ENCODE data around the gene PLPPR1. TPM values are rescaled to one million over a fixed set of nuclear protein-coding genes. Genes with fewer than 3 reads are reported as not detected.

Gene PLPPR1
- total RNA-seq, 1 experiment from 2014 or later: 2.4 TPM

- Histone ChIP-seq H3K56ac (ENCODE audit: insufficient read length, low read depth, low read length) (no peak overlapping the region), H3K79me2 (ENCODE audit: insufficient read depth, low read length) (no peaks in the 10 kb centered on the region), H3K23ac (ENCODE audit: insufficient read length, low read depth, low read length) (no peak overlapping the region), H3K23me2 (ENCODE audit: insufficient read length, low read depth, low read length, poor library complexity, severe bottlenecking) (no peaks in the 10 kb centered on the region), H4K5ac (ENCODE audit: insufficient read length, low read depth, low read length) (no peak overlapping the region), H3K27ac (ENCODE audit: insufficient read length, low read depth, low read length) (no peak overlapping the region), H3K4ac (ENCODE audit: low read depth, low read length) (no peak overlapping the region), H3K79me1 (ENCODE audit: insufficient read depth, low read depth, low read length, poor library complexity, severe bottlenecking) (no peaks in the 10 kb centered on the region), H2BK15ac (ENCODE audit: low read depth, low read length) (no peak overlapping the region), H3K14ac (ENCODE audit: insufficient read depth, low read length) (no peak overlapping the region), H4K20me1 (ENCODE audit: control insufficient read depth, insufficient read depth, insufficient read length) (no peaks in the 10 kb centered on the region), H2BK12ac (ENCODE audit: insufficient read length, low read depth, low read length) (no peak overlapping the region), H2AFZ (ENCODE audit: low read length) (no peak overlapping the region), H3K4me2 (ENCODE audit: insufficient read depth, insufficient read length, low read length) (no peak overlapping the region), H3K4me1 (ENCODE audit: insufficient read depth, low read length) (no peaks in the 10 kb centered on the region; the same call in 1 of the 2 replicates), H4K8ac (replicated peaks; ENCODE audit: insufficient read length, low read depth, low read length) (no peak overlapping the region), H4K91ac (ENCODE audit: insufficient read length, low read depth, low read length) (no peak overlapping the region), H2BK20ac (ENCODE audit: low read depth, low read length, poor library complexity, severe bottlenecking) (no peak overlapping the region), H3K18ac (ENCODE audit: insufficient read length, low read depth, low read length) (no peak overlapping the region), H3K27me3 (ENCODE audit: insufficient read depth, low read length) (no peaks in the 10 kb centered on the region), H2AK5ac (ENCODE audit: insufficient read length, low read length) (no peak overlapping the region), H2BK5ac (ENCODE audit: insufficient read length, low read length) (no peak overlapping the region), H3T11ph (ENCODE audit: low read length) (no peak overlapping the region), H3K9ac (ENCODE audit: extremely low read depth, insufficient read length, low read length) (no peak overlapping the region), H3K9me3 (ENCODE audit: control insufficient read depth, low read depth, low read length) (no peaks in the 10 kb centered on the region), H2BK120ac (ENCODE audit: low read depth, low read length, poor library complexity, severe bottlenecking) (no peak overlapping the region)
- Mint-ChIP-seq H3K9me3 (no peaks in the 10 kb centered on the region; a peak in 1 of 5 replicates), H3K4me3 (no peak overlapping the region), H3K27ac (no peak overlapping the region), H3K27me3 (ENCODE audit: low read depth) (no peaks in the 10 kb centered on the region; the same call in 1 of the 2 replicates), H3K4me1 (peaks cover 30 to 32% of the 10 kb centered on the region in 2 experiments), H3K36me3 (ENCODE audit: insufficient read depth in 1 of 3, low read depth in 3 of 3) (no peaks in the 10 kb centered on the region; a peak in 1 of 7 replicates)
- DNase-seq: no peak
- no CpG with 5 or more reads among the region's 2 CpGs for WGBS (ENCODE audit: extremely low coverage, insufficient read length, low lambda C conversion rate)
- no peak for TF ChIP-seq CTCF (conservative IDR thresholded peaks at IDR 0.05)
These were observed 110.6 kb downstream of the PLPPR1 start for GRCh38 chr9:101139082-101139481.
